Activated T-helper 1 cell treated with Interleukin-2 at 50 U/mL for 16 hours (primary cell): ENCODE measurements around the gene CTSO.
"Not testable (repeated sequence)": the region's sequence is repeated elsewhere in the genome, so short reads cannot be mapped to it uniquely, and the experiment has no call there.

Experiments used
- DNase-seq: peaks from one replicate; pipeline ENCODE4 v3.0.0-alpha.2; 2020; ENCODE audit warnings: low read depth

Gene CTSO

DNA sequence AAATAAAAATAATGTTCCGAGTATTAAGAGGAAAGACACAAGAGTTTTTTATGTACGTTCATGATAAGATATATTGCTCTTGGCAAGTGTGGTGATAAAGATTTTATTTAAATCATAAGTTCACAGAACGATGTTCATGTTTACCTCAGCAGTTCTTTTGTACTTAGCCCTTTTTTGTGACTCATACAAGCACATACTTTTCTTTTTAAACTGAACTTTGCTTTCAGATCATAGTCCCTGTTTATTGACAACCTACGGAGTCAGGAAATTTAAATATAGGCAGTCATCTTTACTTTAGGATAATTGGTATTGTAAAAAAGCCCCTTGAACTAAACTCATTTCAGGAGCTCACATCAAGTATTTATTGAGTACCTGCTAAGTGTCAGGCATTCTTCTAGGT, 1.3 kb upstream of the CTSO start:
- no peak for DNase-seq

DNA sequence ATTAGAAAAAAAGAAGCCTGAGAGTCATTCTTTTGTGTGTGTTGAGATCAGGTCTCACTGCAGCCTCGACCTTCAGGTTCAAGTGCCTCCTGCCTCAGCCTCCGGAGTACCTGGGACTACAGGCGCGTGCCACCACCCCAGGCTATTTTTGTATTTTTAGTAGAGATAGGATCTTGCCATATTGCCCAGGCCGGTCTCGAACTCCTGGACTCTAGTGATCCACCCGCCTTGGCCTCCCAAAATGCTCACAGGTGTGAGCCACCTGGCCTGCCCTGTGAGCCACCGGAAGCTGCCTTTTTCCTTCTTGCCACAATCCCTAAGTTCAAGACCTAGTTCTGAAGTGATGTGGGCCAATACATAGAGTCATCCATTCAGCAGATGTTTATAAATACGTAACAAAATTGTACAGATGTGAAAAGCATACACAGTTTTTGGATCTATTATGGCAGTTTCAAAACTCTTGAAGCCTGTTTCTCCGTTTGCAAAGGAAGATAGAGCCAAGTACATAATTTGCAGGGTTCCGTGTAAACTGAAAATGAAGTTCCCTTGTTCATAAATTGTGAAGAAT, 536 bp upstream of the CTSO start:
- DNase-seq = no peak

DNA sequence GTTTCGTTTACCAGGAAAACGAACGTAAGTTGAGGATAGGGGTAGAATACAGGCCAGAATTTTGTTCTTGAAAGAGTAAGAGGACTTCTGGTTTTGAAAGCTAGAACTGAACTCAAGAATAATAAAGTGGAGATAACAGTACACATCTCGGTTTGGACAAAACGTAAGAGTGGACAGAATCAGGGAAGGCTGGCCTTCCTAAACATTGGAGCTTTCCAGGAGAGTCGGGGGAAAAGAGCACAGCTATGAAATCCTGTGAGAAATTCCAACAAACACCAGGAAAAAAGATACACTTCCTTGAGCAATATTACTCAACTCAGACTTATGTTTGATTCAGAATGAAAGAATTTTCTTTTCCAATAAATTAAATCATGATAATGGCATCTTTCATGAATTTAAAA, 1.2 kb downstream of the CTSO start:
- no peak for DNase-seq

DNA sequence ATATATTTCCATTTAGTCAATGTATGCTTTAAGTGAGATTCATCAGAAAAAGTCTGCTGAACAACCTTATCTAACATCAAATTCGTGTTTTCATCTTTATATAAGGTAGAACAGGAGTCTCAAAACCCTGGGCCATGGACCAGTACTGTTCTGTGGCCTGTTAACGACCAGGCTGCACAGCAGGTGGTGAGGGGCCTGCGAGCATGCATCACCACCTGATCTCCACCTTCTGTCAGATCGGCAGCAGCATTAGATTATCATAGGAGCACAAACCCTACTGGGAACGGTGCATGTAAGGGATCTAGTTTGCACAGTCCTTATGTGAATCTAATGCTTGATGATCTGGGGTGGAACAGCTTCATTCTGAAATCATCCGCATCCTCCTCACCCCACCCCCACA, 3.2 kb downstream of the CTSO start:
- no peak for DNase-seq

DNA sequence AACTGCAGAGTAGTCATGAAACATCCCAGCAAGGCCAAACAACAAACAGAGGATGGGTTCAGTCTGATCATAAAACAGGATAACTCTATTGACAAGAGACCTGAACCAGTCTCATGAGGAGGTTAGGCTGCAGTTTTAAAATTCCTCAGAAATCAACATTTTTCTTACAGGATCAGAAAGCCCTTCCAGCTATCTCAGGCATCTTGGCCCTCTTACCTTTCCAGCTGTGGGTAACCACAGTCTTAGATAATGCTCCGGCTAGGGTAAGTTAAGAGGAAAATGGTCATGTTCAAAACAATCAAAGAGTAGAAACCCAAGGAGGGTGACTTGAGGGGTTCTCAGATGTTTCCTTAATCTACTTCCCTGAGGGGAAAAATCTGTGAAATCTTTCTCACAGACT, 5.1 kb downstream of the CTSO start:
- no peak for DNase-seq

DNA sequence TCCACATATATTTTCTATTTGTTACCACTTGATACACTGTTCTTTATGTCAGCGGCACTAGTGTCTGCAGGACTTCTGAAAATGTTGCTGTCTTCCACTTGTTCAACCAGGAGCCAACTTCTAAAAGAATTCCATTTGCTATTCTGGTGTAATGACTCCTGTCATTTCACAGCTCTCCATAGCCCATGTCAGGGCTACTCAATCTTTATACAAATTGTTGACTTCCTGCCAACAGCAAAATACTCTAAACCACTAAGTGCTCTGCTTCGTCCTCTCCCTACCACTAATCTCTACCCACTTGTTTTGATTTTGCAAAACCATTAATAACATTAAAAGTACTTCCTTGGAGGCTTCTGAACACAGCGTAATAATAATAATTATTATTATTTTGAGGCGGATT, 7.2 kb downstream of the CTSO start:
- no peak for DNase-seq

DNA sequence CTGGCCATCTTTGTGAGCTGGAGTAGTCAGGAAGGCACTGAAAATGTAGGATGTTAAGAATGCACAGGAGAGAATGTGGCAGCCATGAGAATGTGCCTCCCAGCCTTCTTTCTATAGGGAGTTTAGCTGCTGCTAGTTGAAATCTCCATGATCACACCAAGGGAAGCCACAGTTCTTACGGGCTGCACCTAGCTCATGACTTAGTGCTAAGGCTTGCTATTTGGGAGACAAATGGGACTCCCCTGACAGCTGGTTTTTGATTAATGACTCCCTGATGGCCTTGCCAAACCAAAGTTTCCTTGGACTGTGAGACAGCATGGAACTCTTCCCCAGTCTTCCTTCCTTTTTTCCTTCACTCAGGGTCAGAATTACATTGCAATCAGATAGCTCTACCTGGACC, 9.2 kb downstream of the CTSO start:
- DNase-seq = no peak

DNA sequence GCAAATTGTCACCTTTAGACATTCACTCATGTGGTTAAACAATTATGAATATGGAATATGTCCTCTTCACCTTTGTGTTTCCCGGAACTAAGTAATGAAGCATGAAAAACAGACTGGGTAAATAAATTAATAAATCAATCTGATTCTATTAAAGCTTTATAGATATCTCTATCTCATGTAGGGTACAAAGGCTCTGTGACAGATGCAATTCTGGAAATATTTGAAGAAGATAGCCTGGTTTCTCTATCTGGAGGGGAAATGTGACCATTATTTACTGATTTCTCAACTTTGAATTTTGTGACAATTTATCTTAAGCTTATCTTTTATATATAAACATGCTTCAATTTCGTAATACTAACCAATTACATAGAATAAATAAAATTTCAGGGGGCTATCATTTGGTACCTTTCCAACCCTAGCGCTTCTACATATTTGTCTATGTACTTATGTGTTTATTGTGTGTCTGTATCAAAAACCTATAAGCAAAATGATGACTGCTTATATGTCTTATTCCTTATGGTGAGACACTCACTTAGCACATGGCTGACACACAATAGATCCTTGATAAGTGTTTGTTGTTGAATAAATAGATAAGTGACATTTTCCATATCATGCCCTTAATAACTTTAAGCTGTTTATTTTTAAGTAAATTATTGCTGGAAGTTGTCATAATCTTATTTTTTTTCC, 9.9 kb downstream of the CTSO start:
- no peak for DNase-seq

DNA sequence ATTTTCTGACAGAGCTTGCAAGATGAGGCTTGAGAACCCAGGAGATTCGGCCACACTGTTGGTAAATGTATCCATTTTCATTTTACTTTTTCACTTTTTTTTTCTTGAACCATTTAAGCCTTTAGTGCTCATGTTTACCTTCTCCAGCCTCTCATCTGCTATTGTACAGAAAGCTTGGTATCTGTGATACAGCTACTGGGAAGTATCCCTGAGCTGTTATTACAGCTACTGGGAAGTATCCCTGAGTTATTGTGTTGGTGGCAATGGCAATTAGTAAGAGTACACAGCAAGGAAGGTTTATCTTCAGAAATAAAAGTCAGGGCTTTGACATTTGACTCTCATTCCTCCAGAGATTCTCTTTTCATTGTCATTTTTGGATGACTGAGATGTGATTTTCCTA, 11.8 kb downstream of the CTSO start:
- DNase-seq = no peak

DNA sequence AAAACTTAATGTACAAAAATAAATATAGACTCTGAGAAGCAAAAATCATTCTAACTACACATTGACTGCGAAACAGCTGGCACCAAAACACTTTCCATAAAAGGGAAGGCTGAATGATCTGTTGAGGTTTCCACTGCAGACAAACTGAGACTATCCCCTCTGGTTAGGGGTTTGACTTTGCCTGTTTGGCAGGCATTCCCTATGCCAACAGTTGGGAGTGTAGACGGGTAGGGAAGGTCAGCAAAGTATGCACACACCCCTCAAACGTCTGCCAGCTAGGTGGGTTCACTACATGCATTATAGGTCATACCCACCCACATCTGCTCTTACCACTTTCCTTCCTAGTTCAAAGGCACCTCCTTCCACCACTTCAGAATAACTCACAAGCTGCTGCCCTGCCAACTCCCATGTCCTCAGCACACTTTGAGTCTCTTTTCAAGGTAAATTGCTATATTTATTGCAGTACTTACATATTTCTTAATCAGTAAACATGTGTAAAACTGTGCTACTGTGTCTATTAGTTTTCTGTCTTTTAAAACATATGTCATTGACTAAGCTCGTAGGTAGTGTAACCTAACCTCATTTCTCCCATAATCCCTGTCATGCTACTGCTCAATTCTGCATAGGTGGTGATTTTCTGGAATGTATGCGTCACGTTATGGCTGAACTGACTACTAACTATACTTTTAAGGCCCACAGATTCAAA, 12.4 kb downstream of the CTSO start:
- DNase-seq = no peak

DNA sequence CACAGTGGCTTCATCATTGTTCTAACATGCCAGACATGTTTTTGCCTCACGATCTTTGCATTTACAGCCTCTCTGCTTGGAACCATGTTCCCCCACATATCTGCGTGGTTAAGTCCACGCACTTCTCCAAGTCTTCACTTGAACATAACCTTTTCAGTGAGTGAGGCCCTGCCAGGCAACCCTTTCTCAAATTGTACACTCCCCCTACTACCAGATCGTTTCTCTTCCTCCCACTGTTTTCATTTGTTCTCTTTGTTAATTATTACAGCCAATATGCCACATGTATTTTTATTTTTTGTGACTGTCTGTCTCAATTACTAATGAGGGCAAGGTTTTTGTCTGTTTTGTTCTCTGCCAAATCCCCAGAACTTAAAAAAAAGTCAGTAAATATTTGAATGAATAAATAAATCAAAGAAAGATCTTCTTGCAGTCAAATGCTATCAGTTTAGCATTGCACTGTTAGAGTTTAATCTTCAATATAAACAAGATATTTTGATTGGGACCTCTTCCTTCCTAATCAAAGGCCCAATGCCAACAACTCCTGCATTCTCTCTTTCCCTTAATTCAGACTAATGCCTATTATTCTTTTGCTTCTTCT, 18.2 kb downstream of the CTSO start:
- DNase-seq = no peak

DNA sequence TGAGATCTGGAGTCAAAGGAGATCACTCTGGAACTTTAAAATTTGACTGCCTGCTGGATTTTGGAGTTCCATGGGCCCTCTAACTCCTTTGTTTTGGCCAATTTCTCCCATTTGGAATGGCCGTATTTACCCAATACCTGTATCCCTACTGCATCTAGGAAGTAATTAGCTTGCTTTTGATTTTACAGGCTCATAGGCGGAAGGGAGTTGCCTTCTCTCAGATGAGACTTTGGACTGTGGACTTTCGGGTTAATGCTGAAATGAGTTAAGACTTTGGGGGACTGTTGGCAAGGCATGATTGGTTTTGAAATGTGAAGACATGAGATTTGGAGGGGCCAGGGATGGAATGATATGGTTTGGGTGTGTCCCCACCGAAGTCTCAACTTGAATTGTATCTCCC, 19.0 kb downstream of the CTSO start:
- not testable (repeated sequence) for DNase-seq

DNA sequence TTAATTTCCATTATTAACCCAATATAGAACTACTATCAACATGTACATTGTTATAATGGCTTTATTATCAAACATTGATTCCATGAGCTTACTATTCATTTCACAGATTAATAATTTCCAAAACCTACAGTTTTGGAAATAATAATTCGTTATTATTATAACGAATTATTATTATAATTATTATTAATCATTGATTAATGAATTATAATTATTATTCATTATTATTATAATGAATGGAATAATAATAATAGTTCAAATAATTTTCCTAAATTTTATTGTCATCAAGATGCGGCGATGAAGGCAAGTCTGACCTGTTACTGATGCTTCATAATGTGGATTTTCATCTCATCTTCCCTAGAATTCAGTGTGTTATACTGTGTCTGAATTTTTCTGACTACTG, 22.0 kb downstream of the CTSO start:
- no peak for DNase-seq

DNA sequence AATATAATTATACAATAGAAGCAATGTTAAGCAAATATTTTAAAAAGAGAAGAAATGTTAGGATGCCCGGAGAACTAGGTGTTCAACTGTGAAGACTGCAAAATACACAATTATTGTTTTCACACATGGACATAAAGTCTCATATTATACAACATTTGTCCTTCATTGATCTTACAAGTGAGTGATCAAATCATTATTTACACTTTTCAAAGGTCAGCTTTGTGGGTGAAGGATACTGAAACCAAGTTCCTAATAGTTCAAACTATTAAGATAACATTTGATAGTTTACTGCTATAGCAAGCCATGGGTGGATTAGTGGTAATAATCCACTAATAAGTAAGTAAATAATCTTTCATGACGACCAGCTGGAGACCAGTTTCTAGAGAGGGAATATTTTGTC, 23.3 kb downstream of the CTSO start:
- DNase-seq = no peak

DNA sequence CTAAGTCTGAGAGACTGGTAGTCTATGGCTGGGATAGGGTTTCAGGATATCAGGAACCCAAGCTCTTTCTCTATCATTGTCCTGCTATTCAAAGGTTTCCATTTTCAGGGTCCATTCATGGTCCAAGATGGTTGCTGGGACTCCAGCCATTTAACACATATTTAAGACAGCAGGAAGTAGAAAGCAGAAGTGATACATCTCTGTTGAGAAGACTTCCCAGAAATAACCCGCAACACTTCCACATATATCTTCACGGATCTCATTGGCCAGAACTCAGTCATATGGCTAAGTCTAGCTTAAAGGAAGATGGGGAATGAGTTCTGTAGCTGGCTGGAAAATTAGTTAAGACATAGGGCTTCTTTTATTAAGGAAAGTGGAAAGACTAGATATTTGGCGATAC, 23.8 kb downstream of the CTSO start:
- DNase-seq = no peak

DNA sequence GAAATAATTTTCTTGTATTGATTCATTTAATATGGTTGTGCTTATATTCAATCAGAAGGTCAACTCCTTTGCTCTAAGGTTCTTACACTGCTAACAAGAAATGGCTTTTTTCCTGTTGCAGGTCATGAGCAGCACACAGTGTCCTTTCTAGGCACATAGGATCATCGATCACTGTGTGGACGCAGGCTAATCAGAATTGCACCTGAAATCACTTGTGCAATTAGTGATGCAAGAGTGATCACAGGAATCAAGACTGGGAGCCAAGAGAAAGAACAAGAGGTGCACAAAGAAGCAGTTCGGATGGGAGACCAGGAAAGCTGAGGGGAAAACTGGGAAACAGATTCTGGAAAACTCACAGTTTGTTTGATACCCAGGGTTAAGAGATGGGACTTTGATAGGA, 29.0 kb downstream of the CTSO start:
- DNase-seq = no peak

DNA sequence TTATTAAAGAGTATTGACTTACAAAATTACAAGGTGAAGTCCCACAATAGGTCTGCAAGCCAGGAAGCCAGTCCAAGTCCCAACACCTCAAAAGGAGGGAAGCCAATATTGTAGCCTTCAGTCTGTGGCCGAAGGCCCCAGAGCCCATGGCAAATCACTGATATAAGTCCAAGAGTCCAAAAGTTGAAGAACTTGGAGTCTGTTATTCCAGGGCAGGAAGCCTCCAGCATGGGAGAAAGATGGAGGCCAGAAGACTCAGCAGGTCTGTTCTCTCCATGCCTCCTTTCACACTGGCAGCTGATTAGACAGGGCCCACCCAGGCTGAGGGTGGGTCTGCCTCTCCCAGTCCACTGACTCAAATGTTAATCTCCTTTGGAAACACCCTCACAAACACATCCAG, 32.1 kb downstream of the CTSO start:
- DNase-seq = no peak

DNA sequence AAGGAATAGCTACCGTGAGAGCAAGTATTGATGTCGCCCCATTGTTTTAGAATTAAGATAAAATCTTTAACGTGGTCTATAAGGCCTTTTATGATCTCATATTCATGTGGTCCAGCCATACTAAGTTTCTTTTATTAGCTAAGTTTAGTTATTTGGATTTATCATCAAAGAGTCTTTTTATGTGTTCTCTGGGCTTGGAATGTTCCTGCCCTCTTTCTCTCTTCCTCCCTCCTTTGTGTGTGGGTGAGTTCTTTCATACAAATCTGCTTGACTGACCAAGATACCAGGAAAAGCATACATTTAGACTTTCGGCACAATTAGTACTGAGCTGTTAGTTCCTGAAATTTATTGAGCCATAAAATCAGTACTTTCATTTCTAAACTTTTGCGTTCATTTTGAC, 38.9 kb downstream of the CTSO start:
- no peak for DNase-seq

DNA sequence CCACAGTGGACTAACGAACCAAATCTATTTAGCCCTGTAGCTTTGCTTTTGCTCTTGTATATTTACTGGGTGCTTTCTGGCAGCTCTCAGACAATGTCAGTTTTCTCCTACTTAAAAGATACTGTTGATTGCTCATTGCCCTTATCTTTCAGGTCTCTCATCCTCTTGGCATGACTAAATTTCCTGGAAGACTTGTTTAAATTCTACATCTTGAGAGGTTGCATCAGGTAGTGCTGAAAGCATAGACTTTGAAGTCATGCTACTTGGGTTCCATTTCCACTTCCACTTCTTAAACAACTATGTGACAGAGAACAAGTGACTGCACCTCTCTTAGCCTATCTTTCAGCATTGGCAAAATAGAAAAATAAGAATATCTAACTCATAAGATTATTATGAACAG, 41.8 kb downstream of the CTSO start:
- DNase-seq = no peak

DNA sequence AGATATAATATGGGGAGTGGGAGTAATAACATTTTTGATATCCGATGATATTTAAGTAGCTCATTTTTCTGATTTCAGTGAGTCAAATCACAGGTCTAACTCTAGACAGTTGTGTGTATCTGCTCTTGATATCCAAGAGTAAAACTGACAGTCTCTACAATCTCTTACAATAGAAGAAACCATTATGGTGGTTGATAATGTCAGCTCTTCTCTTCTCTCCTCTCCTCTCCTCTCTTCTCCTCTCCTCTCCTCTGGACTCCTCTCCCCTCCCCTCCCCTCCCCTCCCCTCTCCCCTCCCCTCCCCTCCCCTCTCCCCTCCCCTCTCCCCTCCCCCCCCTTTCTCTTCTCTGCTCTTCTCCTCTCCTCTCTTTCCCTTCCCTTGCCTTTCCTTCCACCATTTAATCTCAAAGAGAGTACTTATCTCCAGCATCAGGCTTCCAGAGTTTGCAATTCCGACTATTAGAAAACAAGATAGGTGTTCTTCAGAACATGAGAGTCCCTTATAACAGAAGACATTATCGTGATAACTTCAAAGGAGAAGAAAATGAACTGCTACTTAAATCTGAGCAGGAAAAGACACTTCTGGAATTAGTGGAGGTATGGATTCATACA, 43.9 kb downstream of the CTSO start:
- DNase-seq = no peak

DNA sequence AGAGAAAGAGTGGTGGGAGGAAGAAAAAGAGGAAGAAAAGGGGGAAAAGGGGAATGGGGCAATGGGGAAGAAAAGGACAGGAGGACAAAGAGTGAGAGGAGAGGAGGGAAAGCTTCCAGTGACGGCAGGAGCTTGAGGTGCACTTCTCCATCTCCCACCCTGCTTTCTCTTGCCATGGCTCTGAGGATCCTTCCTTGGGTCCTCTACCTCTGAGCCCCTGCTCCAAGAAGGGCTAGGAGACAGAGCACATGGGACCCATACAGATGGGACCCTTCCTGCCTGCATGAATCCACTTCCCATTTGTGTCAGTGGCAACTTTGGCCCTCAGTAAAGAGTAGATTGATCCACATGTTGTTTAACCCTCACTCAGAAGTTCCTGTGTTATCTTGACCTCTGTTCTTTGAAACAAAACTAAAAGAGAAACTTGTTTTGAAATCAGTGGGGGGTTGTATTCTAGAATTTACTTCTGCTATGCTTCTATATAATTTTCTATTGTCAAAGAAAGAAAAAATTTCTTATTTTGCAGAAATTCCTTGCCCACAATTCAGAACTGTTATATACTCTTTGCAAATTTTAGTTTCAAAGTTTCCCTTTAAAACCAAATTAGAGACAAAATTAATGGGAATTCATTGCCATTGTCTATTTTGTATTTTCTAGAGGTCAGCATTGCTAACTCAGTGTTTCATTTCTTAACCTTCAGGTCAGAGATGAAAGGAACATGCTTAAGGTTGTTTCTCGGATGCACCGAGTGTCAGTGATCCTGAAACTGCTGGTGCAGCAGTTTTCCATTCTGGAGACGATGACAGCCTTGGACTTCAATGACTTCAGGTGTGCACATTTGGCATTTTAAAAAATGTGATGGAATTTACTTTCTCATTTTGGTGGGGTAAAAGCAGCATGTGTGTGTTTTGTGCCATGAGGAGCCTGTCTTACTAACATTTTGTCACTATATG, 45.2 kb downstream of the CTSO start:
- DNase-seq = no peak

DNA sequence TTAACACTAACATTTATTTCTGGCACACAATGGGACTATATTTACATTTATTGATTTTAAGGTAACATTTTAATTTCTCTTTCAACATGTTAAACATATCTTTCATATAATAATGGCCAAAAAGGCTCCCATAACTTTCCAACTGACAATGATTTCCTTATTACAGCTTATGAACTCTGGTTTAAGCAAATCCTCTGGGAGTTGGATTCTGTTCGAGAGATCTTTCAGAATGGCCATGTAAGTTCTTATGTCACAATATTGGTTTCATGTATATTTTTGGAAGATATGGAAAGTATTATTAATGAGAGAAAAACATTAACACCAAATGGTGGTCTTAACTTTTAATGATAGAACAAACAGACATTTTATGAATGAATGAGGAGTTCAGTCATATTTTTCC, 46.1 kb downstream of the CTSO start:
- no peak for DNase-seq
